Spleen (tissue), 7 donors: ENCODE measurements around the gene ACTR1B.

Experiments
- POLR2A ChIP-seq, 3 donors: fragments of 450-650 bp; IDR thresholded peaks; one replicate each; pipeline ENCODE4 v1.5.1; 2017; ENCODE audit warnings: antibody characterized with exemption in 3 of 3, mild to moderate bottlenecking in 1 of 3
- POLR2AphosphoS5 ChIP-seq, 3 donors: sonication (generic); formaldehyde crosslinking; IDR thresholded peaks; one replicate each; pipeline ENCODE4 v1.5.1; 2017; ENCODE audit warnings: antibody characterized with exemption in 3 of 3
- TF ChIP-seq, protein P1 (sequence below), 11 experiments: fragments of 200-600 bp in 7 of 11; fragments of 450-650 bp in 4 of 11; sonication (generic) in 4 of 11; IDR thresholded peaks in 8 of 11; conservative IDR thresholded peaks in 3 of 11; 1 replicate in 7 of 11; 2 replicates in 4 of 11; pipeline versions ENCODE4 v1.4.0 to v1.8.0; 2016 to 2021; ENCODE audit warnings: antibody characterized with exemption in 11 of 11, inconsistent platforms in 4 of 11, mild to moderate bottlenecking in 1 of 11
- donor health status: DM: no; HTN: no; CAD: no; lungs with moderate emphysema.
- donor health status: DM: no; HTN: no; CAD: no.
- donor health status: DM: no; HTN: no; CAD: no.

DNA sequence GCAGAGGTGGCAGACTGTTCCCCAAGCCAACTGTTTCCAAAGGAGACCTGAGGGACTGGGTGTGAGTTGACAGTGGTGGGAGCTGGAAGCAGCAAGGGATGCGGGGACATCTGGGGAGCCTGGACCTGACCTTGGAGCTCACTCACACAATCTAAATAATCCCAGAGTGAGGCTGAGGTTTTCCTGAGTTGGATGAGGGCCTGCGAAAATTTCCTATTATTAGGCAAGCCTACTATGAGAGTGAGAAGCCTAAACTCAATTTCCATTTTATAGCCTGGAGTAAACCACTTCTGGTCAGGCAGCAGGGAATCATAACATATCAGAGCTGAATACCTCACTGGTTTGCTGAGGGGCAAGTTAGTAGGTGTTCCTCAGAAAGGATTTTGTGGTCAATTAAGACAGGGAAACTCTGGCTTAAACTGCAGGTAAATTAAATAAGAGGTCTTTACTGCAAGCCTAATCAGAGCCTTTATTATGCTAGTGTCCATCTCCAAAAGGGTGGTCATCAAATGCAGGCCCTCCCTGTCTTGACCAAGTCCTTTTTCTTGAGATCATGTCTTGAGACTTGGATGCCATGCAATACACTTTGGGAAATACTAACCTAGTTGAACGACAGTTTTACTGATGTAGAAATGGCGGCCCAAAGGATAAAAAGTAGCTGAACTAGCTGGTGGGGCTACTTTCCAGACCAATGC, 19.7 kb downstream of the ACTR1B start:
- TF ChIP-seq, protein P1, sequence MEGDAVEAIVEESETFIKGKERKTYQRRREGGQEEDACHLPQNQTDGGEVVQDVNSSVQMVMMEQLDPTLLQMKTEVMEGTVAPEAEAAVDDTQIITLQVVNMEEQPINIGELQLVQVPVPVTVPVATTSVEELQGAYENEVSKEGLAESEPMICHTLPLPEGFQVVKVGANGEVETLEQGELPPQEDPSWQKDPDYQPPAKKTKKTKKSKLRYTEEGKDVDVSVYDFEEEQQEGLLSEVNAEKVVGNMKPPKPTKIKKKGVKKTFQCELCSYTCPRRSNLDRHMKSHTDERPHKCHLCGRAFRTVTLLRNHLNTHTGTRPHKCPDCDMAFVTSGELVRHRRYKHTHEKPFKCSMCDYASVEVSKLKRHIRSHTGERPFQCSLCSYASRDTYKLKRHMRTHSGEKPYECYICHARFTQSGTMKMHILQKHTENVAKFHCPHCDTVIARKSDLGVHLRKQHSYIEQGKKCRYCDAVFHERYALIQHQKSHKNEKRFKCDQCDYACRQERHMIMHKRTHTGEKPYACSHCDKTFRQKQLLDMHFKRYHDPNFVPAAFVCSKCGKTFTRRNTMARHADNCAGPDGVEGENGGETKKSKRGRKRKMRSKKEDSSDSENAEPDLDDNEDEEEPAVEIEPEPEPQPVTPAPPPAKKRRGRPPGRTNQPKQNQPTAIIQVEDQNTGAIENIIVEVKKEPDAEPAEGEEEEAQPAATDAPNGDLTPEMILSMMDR (IDR thresholded peaks at IDR 0.05 in 8 of 11, conservative IDR thresholded peaks at IDR 0.05 in 3 of 11): no peak
- TF ChIP-seq POLR2AphosphoS5 (IDR thresholded peaks at IDR 0.05) (no peak), POLR2A (IDR thresholded peaks at IDR 0.05) (no peak)
